Measurements from ENCODE around the gene IGLON5. TPM values are rescaled to one million over a fixed set of nuclear protein-coding genes. Genes with fewer than 3 reads are reported as not detected.

Gene IGLON5
- total RNA-seq, 1 donor from 2014 or later: 0.10 TPM

GRCh38 chr19:51338563-51339312 lies 27.3 kb downstream of the IGLON5 start:
- peak; percentile 88 for DNase-seq

- no peak for DNase-seq
These were observed 27.9 kb downstream of the IGLON5 start for GRCh38 chr19:51339313-51339686.

GRCh38 chr19:51339687-51340656 lies 28.5 kb downstream of the IGLON5 start:
- peak; percentile 95 for DNase-seq

- no peak for DNase-seq
These were observed 29.6 kb downstream of the IGLON5 start for GRCh38 chr19:51341066-51341465.

- DNase-seq: no peak
These were observed 30.6 kb downstream of the IGLON5 start, which contains the start of gene VSIG10L for GRCh38 chr19:51341976-51342580. Gene VSIG10L, minus strand, starts transcription at chr19:51342139. Its CDS starts 15 bp downstream, at chr19:51342124.

- no peak for DNase-seq
These were observed 31.5 kb downstream of the IGLON5 start for GRCh38 chr19:51342631-51343569.

GRCh38 chr19:51345076-51345620 lies 33.7 kb downstream of the IGLON5 start:
- DNase-seq: no peak

GRCh38 chr19:51346742-51347141 lies 35.3 kb downstream of the IGLON5 start:
- no peak for DNase-seq

- DNase-seq: no peak
These were observed 35.9 kb downstream of the IGLON5 start for GRCh38 chr19:51347209-51347928.

GRCh38 chr19:51351266-51351990 lies 40.0 kb downstream of the IGLON5 start:
- no peak for DNase-seq

GRCh38 chr19:51352783-51353360 lies 41.4 kb downstream of the IGLON5 start:
- no peak for DNase-seq

- DNase-seq: no peak
These were observed 42.8 kb downstream of the IGLON5 start for GRCh38 chr19:51354103-51354741.

GRCh38 chr19:51354742-51355148 lies 43.3 kb downstream of the IGLON5 start:
- DNase-seq: peak; percentile 79

- no peak for DNase-seq
These were observed 44.8 kb downstream of the IGLON5 start for GRCh38 chr19:51356159-51356801.

GRCh38 chr19:51357952-51358351 lies 46.5 kb downstream of the IGLON5 start:
- no peak for DNase-seq

GRCh38 chr19:51359294-51359693 lies 47.9 kb downstream of the IGLON5 start:
- DNase-seq: peak; percentile 66

GRCh38 chr19:51361239-51361638 lies 49.8 kb downstream of the IGLON5 start:
- no peak for DNase-seq

All from tongue (tissue), 2 donors.